MCF 10A (cell line): ENCODE data around the gene KIAA1328. TPM values are rescaled to one million over a fixed set of nuclear protein-coding genes. Genes with fewer than 3 reads are reported as not detected.

Experiments
- BruUV-seq: library from RNA; stranded (reverse); fragments of 400-500 nt; replicated peaks from 2 replicates; lab custom pipeline; 2021; lab: Mats Ljungman, UMichigan
- CTCF ChIA-PET: fragments of 300-600 bp; sonication (Branson Sonifier 250); formaldehyde crosslinking; extraction: SDS; loops from one replicate; lab custom pipeline; 2021; ENCODE audit warnings: antibody characterized with exemption, inconsistent platforms; lab: Yijun Ruan, JAX
- POLR2A ChIA-PET: fragments of 300-600, 350-650 bp; sonication (Branson Sonifier 250); formaldehyde crosslinking; extraction: SDS; loops from one replicate; lab custom pipeline; 2020; ENCODE audit warnings: antibody characterized with exemption, inconsistent platforms; lab: Yijun Ruan, JAX
- DNase-seq: peaks from one replicate; pipeline ENCODE4 v3.0.0-alpha.2; 2018; ENCODE audit not compliant: unreplicated experiment
- H3K27ac Mint-ChIP-seq: one replicate; pipeline ENCODE4 v1.8.0; 2022; ENCODE audit warnings: mild to moderate bottlenecking, low read depth, mixed read lengths; ENCODE audit not compliant: unreplicated experiment
- H3K27me3 Mint-ChIP-seq: one replicate; pipeline ENCODE4 v1.8.0; 2022; ENCODE audit warnings: mixed read lengths; ENCODE audit not compliant: insufficient read depth, unreplicated experiment
- H3K36me3 Mint-ChIP-seq: one replicate; pipeline ENCODE4 v1.8.0; 2022; ENCODE audit warnings: mild to moderate bottlenecking, moderate library complexity, mixed read lengths; ENCODE audit not compliant: insufficient read depth, unreplicated experiment
- H3K4me1 Mint-ChIP-seq: one replicate; pipeline ENCODE4 v1.8.0; 2022; ENCODE audit warnings: mixed read lengths; ENCODE audit not compliant: insufficient read depth, unreplicated experiment
- H3K4me3 Mint-ChIP-seq: one replicate; pipeline ENCODE4 v1.8.0; 2022; ENCODE audit warnings: mild to moderate bottlenecking, moderate library complexity, mixed read lengths; ENCODE audit not compliant: unreplicated experiment
- H3K9me3 Mint-ChIP-seq: one replicate; pipeline ENCODE4 v1.8.0; 2022; ENCODE audit warnings: mixed read lengths; ENCODE audit not compliant: unreplicated experiment
- intact Hi-C: fragments of 100-400 bp; cut with micrococcal nuclease; formaldehyde crosslinking; loops from 2 replicates; pipeline ENCODE4 v1.14.1; 2022
- total RNA-seq: library from RNA; stranded (reverse); gene quantifications from 2 replicates; pipeline ENCODE4 v1.2.3, GENCODE V29; 2022
- TF ChIP-seq, protein P1 (sequence below): fragments of 200-600 bp; IDR thresholded peaks from one replicate; pipeline ENCODE4 v1.8.0; 2022; ENCODE audit warnings: antibody characterized with exemption, mild to moderate bottlenecking; ENCODE audit not compliant: unreplicated experiment

Gene KIAA1328
- total RNA-seq, 1 experiment from 2014 or later, result 4.1 TPM

DNA sequence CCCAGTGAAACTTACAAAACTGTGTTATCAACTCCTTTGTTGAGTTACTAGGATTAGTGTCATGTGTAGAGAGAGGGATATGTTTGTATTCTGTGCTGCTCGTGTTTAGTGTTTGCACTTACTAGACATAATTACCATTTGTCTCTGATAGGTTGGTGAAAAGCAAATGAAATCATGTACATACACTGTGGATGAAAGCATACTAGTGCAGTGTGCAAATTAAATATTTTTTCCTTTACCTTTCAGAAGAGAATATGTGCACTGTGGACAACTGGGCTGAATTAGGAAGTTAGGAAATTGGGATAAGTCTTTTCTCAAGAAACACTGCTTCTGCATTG lies 1.2 kb downstream of the KIAA1328 start:
- CTCF ChIA-PET, result interaction anchor here (0.6 to 1.2 kb wide), 6 partner anchors 9 to 613 kb away, joined by 3 read pairs; no protein-coding TSS in a partner anchor
- POLR2A ChIA-PET, result interaction anchor here (1.3 to 2.7 kb wide), 6 partner anchors 9 to 642 kb away, joined by 3 to 13 read pairs (median 3); partner anchors contain the start of gene MOCOS
- H3K27me3 Mint-ChIP-seq, result no peaks in the 10 kb centered on the region
- TF ChIP-seq, protein P1, sequence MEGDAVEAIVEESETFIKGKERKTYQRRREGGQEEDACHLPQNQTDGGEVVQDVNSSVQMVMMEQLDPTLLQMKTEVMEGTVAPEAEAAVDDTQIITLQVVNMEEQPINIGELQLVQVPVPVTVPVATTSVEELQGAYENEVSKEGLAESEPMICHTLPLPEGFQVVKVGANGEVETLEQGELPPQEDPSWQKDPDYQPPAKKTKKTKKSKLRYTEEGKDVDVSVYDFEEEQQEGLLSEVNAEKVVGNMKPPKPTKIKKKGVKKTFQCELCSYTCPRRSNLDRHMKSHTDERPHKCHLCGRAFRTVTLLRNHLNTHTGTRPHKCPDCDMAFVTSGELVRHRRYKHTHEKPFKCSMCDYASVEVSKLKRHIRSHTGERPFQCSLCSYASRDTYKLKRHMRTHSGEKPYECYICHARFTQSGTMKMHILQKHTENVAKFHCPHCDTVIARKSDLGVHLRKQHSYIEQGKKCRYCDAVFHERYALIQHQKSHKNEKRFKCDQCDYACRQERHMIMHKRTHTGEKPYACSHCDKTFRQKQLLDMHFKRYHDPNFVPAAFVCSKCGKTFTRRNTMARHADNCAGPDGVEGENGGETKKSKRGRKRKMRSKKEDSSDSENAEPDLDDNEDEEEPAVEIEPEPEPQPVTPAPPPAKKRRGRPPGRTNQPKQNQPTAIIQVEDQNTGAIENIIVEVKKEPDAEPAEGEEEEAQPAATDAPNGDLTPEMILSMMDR, result no peak
- no peaks in the 10 kb centered on the region for H3K36me3 Mint-ChIP-seq
- intact Hi-C loops, result no loop called here
- peaks cover 25% of the 10 kb centered on the region for H3K4me1 Mint-ChIP-seq
- no peaks in the 10 kb centered on the region for H3K9me3 Mint-ChIP-seq
- BruUV-seq, result no TSS peak
- peak overlapping the region; percentile 84 for H3K4me3 Mint-ChIP-seq
- DNase-seq, result no peak
- peak overlapping the region; percentile 80 for H3K27ac Mint-ChIP-seq

- H3K27ac Mint-ChIP-seq, result no peak overlapping the region
- no peak overlapping the region for H3K4me3 Mint-ChIP-seq
- BruUV-seq, result no TSS peak
- H3K9me3 Mint-ChIP-seq, result no peaks in the 10 kb centered on the region
- TF ChIP-seq, protein P1, result no peak
- intact Hi-C loops, result no loop called here
- no peaks in the 10 kb centered on the region for H3K36me3 Mint-ChIP-seq
- ChIA-PET CTCF (no interaction called here), POLR2A (no interaction called here)
- peak; percentile 17 for DNase-seq
- no peaks in the 10 kb centered on the region for H3K27me3 Mint-ChIP-seq
- peaks cover 25% of the 10 kb centered on the region for H3K4me1 Mint-ChIP-seq
These were observed 2.2 kb downstream of the KIAA1328 start for GRCh38 chr18:36831139-36831538.

DNA sequence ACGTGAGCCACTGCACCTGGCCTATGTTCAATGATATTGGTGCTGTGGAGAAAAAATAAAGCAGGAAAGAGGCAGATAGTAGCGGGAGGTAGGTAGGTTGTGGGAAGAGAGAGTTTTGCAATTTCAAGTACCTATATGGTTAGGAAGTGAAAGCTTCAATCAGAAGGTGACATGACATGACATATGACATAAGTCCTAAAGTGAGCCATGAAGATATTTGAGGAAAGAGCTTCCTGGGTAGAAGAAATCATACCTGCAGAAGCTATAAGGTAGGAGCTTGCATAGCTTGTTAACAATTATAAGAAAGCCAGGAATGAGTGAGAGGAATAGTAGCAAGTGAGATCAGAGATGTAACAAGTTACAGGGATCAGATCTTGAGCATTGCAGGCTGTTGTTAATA lies 4.2 kb downstream of the KIAA1328 start:
- TF ChIP-seq, protein P1, result no peak
- Mint-ChIP-seq H3K27ac (no peak overlapping the region), H3K27me3 (no peaks in the 10 kb centered on the region), H3K36me3 (no peaks in the 10 kb centered on the region), H3K4me1 (peaks cover 14% of the 10 kb centered on the region), H3K4me3 (no peak overlapping the region), H3K9me3 (no peaks in the 10 kb centered on the region)
- intact Hi-C loops, result no loop called here
- no peak for DNase-seq
- BruUV-seq, result no TSS peak
- ChIA-PET CTCF (interaction anchor here (0.7 kb wide), 1 partner anchor 62 kb away, joined by 3 read pairs; no protein-coding TSS in a partner anchor), POLR2A (interaction anchor here (0.6 kb wide), 1 partner anchor 978 kb away, joined by 3 read pairs; no protein-coding TSS in a partner anchor)

DNA sequence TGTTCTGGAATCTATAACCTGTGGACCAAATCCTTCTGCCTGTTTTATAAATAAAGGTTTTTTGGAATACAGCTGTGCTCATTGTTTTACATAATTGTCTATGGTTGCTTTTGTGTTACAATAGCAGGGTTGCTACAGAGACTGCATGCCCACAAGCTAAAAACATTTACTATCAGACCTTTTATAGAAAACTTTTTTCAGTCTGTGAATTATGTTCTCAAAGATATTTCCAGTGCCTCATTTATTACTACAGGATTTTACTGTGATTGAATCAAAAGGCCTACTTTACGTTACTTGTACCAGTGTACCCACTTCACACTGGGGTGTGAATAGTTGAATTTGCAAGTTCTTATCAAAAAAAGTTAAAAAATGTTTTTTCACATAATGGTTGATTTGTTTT lies 7.0 kb downstream of the KIAA1328 start:
- intact Hi-C loops, result no loop called here
- TF ChIP-seq, protein P1, result no peak
- Mint-ChIP-seq H3K9me3 (no peaks in the 10 kb centered on the region), H3K27me3 (no peaks in the 10 kb centered on the region), H3K36me3 (no peaks in the 10 kb centered on the region), H3K4me1 (no peaks in the 10 kb centered on the region), H3K4me3 (no peak overlapping the region), H3K27ac (no peak overlapping the region)
- ChIA-PET CTCF (no interaction called here), POLR2A (no interaction called here)
- no peak for DNase-seq
- BruUV-seq, result no TSS peak
